Suppressor macrophage treated with lipopolysaccharide for 4 hours (primary cell): Measurements from ENCODE around the gene DRAXIN.

ENCODE experiments used
- DNase-seq: peaks from one replicate; pipeline ENCODE4 v3.0.0-alpha.2; 2020

DRAXIN gene, protein sequence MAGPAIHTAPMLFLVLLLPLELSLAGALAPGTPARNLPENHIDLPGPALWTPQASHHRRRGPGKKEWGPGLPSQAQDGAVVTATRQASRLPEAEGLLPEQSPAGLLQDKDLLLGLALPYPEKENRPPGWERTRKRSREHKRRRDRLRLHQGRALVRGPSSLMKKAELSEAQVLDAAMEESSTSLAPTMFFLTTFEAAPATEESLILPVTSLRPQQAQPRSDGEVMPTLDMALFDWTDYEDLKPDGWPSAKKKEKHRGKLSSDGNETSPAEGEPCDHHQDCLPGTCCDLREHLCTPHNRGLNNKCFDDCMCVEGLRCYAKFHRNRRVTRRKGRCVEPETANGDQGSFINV

DNA sequence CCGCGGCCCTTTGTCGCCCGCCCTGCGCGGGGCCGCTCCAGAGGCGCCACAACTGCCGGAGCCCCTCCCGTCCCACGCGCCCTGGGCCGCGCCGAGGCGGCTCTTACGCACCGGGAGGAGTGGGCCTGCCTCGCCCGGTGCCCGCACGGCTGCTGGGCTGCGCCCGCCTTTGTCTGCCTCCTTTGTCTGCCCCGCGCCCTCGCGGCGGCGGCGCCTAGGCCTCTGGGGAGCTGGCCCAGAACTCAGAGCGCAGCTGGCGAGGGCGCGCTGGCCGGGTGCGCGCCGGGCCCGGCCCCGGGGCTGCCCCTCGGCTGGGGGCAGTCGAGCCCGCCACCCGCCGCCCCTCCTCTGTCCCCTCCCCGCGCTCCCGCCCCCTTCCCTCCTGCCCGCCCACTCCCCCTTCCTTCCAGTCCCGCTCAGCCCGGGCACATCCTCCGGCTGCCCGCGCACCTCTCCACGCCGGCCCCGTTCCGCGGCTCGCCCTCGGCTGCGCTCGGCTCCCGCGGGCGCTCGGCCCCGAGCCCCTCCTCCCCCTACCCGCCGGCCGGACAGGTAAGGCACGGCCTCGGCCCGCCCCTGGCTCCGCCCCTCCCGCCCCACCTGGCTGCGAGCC is at the start of gene DRAXIN:
TSS of gene DRAXIN (plus strand) at position 409 of the 613 bp plus-strand sequence. CDS start 14,549 bp downstream, outside the sequence.
- DNase-seq = no peak

DNA sequence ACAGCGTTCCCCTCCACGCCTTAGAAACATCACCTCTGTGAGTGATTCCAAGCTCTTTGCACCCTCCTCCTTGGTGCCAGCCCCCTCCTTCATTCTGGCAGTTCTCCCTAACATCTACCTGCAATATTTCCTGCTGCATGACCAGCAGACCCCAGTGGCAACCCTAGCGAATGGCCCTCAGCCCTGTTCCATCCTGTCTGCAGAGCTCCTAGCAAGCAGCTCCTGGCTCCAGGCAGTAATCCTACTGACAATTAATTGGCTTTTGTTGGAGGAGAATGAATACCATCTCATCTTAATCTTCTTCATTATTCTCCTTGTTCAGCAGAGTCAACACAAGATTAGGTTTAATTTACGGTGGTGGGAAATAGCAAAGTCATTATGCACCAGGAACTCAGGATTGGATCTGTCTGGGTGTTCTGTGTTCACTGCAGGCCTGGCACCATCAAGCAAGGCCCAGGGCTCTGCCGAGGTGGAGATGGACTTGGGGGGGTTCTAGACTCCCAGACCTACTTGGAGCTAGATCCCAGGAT is 49.7 kb upstream of the DRAXIN start:
- no peak for DNase-seq

DNA sequence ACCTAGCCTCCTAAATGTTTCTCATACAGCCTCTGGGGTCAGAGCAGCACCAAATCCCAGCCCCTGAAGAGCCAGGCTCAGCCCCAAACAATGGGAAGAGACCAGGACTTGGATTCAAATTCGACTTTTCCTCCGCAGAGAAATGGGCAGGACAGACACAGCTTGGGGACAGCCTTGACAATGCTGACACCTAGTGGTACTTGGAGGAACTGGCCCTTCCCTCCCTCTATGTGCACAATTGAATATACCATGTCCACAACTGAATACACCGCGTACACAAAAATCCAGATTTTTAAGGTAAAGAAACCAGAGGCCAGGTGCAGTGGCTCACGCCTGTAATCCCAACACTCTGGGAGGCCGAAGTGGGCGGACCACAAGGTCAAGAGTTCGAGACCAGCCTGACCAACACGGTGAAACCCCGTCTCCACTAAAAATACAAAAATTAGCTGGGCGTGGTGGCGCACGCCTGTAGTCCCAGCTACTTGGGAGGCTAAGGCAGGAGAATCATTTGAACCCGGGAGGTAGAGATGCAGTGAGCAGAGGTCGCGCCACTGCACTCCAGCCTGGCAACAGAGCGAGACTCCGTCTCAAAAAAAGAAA is 49.0 kb upstream of the DRAXIN start:
- DNase-seq = peak; percentile 79

DNA sequence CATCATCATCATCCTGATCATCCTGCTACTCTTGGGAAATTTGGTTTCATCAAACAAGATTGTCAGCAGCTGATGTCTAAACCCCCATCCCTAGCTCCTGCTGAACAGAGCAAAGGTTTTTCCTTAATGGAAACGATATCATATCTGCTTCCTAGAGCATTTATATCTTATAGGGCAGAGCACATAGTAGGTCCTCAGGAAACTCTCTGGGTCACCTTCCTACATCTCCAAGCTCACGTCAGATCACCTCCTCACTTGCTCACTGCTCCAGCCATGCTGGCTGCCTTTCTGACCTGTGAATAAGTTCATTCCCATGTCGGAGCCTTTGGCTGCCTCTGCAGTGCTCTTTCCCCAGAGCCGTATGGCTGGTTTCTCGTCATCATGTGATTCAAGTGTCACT is 47.7 kb upstream of the DRAXIN start:
- DNase-seq = no peak

DNA sequence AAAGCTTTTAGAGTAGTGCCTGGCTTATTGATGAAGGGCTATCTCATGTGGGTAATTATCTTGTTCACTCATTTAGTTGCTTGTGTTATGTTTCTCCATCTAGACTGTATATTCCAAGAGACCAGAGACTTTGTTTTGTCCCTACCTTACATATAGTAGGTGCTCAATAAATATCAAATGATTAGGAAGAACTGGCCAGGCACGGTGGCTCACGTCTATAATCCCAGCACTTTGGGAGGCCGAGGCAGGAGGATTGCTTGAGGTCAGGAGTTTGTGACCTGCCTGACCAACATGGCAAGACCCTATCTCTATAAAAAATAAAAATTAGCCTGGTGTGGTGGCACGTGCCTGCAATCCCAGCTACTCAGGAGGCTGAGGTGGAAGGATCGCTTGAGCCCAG is 46.2 kb upstream of the DRAXIN start:
- no peak for DNase-seq

DNA sequence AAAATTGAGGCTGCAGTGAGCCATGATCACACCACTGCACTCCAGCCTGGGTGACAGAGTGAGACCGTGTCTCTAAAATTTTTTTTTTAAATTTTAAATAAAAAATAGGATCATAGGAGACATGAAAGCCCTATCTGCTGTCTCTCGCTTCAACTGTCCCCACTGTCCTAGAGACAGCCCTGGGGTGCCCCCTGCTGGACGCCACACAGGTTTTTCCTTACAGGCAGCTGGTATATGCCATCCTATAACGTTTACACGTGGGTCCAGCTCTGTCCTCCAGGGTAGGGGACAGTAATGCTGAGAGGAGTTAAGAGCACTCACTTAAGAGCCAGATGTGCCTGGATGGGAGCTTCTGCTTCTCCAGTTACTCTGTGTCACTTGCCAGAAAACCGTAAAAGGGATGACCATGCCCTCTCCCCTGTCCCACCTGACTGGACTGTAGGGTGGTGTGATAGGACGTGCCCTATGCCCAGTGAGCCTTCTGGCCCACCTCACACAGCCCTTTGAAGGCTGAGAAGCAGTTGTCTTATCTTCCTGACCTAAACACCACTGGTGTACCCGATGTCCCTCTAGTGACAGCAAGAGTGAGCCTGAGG is 45.7 kb upstream of the DRAXIN start:
- DNase-seq = peak; percentile 89

DNA sequence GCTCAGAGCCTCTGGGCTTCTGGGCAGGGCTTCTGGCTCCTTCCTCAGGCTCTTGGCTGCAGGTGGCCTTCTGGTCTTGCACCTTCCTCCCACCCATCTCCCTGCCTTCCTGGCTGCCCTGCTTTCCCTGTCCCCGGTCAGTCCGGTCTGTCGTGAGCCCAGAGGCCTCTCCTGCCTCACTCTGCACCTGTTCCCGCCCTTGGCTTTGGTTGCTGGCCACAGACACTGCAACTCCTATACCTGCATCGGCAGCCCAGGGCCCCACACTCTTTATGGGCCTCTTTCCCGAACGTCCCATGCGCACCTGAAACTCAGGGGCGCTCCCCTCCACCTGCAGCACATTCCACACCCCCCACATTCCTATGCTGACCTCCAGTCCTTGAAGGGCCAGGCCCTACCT is 45.2 kb upstream of the DRAXIN start:
- no peak for DNase-seq

DNA sequence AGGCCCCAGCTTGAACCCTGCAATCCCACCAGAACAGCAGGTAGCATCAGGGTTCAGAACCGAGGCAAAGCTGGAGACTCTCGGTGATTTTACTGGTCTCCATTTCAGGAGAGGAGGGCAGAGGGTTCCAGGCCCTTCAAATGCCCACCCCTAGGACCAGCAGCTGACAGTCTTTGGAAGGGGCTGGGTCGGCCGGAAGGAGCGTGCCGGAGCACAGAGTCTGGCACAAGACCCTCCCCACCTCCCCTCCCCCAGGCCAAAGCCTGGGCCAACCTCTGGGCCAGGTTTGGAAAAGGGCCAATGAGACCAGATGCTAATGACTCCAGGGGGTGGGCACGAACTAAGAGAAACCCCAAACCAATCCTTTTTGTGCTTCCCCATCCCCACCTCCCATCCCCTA is 44.2 kb upstream of the DRAXIN start:
- no peak for DNase-seq

DNA sequence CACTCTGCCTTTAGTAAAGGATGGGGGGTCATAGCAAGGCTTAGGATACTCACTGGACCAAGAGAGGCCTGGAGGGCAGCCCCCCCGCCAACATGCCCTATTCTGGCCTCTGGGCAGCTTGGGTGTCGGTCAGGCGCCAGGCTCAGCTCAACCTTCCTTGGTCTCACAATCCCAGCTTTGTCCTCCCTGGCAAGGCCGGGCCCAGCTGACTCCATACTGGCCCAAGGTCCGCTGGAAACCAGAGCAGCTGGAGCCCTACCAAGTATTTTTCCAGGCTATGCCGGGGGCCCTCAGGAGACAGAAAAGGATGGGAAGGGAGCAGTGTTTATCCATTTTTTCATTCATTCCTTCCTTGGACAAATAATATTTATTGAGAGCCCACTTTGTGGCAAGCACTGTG is 43.5 kb upstream of the DRAXIN start:
- DNase-seq = no peak

DNA sequence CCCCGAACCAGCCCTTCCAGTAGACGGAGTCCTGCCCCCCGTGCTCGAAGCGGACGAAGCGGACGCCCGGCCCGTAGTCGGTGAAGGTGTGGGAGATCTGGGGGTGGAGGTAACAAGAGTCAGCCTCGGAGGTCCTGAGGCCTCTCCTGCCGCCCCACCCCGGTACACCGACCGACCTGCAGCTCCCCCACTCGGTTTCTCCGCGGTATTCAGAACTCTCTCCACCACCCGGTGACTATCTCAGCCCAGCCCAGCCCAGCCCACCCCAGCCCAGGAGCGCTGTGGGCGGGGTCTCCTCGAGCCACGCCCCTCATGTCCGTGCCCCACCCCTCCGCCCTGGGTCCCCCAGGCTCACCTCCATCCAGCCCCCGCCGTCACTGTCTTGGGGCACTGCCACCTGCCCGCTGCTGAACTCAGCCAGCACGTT is 42.8 kb upstream of the DRAXIN start:
- no peak for DNase-seq

DNA sequence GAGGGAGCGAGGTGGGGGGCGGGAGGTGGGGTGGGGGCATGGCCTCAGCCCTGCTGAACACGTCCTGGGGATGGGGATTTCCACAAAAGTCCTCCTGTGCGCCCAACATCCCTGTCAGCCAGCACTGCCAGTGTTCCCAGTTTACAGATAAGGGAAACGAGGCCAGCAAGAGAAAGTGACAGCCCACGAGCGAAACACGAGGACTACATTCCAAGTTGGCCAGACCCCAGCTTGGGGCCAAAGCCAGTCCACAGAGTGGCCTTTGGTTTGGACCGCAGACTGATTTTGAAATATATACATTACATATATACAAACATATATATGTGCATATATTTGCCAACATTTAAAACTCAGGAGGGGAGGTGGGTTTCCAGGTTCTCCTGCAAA is 42.3 kb upstream of the DRAXIN start:
- no peak for DNase-seq

DNA sequence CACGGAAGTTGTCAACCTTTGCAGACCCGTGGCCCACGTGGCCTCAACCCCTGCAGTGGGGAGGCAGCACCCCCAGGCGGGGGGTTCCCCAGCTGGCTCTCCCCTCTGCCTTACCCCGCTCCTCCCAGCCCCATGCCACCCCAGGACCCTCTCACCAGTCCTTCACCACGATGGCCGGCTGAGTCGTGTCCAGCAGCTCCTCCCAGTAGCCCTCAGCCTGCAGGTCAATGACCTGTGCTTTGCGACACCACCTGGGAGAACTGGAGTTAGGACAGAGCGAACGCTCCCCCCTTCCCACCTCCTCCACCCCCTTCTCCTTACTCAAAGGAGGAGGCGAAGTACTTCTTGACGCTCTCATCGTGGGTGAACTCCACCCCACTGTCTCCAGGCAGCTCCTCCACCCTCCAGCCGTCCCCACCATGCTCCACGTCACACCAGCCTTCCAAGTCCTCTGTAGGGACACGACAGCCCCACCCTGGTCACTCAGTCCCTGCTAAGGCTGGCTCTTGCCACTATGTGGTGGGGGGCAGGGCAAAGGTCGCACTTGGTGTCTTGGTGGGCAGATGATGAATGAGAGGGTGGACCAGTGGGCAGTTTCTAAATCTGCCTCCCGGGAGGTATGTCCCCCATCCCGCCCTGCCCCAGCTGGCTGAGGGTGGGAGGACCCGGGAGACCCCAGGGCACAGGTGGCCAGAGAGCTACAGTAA is 41.7 kb upstream of the DRAXIN start:
- DNase-seq = no peak

DNA sequence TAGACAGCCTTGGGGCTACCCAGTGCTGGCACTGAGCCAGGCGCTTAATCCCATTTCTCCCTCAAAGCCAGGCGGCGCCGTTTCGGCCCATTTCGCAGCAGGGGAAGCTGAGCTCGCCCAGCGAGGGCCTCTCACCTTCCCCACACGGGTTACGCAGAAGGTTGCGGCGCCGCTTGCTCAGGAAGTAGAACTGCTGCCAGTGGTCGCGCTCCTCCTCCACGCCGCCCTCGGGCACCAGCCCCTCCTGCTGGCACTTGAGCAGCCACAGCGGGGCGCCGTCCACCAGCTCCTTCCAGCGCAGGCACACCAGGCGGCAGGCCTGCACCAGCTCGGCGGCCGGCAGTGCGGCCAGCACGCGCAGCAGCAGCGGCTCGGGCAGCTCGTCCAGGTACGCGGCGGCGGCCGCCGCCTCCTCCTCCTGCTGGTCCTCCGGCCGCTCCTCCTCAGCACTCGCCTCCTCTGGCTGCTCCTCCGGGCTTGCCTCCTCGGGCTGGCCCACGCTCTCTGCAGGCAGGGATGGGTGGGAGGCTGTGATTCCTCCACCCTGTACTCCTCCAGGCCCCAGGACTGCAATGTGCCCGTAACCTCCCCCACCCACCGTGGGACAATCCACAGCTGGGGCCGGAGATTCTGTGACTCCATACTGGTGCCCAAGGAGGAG is 41.0 kb upstream of the DRAXIN start:
- DNase-seq = peak; percentile 81

DNA sequence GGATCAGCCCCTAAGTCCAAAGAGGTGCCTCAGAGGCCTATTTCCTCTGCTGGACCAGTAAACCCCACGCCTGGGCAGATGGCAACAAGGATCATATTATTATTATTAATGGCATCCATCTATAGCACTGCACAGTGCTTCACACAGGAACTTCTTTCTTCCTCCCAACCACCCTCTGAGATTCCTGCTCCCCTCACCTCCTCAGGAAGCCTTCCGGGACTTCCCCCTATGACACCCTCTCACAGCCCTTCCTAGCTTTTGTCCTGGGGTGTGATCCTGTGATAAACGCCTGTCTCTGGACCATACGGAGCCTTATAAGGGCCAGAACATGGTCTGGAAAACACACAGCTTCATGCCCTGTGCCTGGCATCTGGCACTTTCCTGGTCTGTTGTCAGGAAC is 40.5 kb upstream of the DRAXIN start:
- DNase-seq = no peak

DNA sequence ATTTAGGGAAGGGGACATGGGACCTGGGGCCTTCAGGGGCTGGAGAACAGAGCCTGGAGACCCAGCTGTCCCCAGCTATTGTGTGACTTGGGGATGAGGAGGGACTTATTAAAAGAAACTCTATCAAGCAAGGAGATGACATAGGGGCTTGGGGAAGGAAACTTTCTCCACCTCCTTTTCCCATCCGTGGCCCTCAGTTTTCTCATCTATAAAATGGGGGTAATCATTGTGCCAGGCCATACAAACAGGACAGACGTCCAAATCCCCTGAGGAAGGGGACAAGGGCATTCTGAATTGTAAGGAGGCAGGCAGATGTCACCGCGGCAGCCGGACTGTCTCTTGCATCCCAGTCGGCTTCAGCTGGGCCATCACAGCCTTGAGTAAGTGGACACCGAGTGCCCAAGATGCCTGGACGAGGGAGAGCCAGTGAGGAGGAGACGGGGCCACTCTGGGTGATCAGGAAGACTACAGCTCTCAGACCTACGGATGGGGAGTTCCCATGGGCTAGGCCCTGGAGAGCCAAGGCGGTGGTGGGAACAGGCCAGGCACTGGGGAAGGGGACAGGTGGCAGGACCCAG is 39.2 kb upstream of the DRAXIN start:
- no peak for DNase-seq

DNA sequence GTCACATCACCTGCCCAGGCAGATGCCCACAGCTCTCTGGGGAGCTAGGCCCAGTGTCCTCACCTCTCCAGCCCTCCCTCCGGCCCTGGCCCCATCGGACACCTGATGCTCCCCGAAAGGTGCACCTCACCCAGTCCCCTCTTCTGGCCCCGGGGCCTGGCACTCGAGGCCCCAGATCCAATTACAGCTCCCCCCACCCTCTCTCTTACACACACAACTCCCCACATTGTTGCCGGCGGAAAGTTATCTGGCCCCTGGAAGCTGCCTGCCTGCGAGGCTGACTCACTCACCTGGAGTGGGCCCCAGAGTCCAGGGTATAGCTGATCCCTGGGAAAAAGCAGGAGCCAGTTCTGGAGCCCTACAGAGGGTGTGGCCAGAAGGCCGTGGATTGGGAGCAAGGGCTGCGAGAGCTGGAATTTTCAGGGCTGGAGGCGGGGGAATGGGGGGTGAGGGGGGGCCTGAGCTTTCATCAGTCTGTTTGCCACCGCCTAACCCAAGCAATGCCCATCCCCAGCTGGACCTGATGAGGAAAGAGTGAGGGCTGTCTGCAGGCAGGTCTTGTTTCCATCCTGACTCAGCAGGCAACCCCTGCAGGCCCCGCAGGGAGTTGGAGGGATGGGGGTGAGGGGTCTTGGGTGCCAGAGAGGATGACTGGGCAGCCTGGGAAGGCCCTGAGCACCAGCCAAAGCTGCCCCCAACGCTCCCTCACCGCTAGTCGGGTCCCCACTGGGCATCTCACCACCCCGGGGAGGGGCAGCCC is 38.2 kb upstream of the DRAXIN start:
- no peak for DNase-seq

DNA sequence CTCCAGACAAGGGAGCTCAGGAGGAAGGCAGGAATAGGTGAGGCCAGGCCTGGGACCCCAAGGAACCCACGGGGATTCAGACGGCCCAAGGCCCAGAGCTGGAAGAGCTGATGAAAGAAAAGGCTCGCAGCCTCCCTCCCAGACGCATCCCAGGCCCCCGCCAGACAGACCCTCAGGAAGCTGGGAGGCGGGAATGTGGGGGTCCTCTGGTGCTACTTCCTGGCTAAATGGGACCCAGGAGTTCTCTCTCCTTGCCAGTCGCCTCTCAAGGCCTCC is 37.7 kb upstream of the DRAXIN start:
- no peak for DNase-seq

DNA sequence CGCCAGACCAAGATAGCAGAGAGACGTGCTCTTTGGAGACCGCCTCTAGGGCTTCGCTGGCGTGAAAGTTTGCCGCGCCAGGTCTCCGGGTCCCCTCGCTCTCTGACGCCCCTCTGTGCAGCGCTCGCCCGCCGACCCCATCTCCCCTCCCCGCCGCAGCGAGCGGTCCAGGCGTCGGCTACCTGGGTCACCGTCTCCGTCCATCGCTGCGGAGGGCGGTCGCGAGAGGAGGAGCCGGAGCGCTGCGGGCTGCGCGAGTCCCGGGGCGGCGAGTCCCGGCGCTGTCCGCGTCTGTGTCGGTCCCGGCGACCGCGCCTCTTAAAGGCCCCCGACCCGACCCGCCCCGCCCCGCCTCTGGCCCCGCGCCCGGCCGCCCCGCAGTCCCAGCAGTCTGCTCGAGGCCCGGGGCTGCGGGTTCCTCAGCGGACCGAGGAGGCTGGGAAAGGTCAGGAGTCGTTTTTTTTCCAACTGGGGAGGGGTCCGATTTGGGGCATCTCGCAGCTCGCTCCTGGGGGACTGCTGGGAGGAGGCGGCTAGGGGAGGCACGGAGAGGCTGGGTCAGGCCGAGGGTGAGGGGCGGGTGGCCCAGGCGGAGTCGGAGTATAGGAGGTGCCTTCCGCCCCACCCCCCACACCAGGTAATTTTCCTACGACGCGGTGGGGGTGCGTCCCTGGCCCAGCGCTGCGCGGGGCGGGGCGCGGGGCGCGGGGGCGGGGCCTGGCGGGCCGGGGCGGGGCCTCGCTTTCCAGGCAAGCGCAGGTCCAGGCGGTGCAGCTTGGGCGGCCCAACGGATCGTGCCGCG is 37.2 kb upstream of the DRAXIN start, which contains the start of the genes FBXO2 and FBXO44:
TSS of gene FBXO2 (minus strand) at position 293 of the 802 bp plus-strand sequence. CDS start at position 204, 89 bp downstream.
TSS of gene FBXO44 (plus strand) at position 741 of the 802 bp plus-strand sequence. CDS start 959 bp downstream, outside the sequence.
- peak; percentile 33 for DNase-seq

DNA sequence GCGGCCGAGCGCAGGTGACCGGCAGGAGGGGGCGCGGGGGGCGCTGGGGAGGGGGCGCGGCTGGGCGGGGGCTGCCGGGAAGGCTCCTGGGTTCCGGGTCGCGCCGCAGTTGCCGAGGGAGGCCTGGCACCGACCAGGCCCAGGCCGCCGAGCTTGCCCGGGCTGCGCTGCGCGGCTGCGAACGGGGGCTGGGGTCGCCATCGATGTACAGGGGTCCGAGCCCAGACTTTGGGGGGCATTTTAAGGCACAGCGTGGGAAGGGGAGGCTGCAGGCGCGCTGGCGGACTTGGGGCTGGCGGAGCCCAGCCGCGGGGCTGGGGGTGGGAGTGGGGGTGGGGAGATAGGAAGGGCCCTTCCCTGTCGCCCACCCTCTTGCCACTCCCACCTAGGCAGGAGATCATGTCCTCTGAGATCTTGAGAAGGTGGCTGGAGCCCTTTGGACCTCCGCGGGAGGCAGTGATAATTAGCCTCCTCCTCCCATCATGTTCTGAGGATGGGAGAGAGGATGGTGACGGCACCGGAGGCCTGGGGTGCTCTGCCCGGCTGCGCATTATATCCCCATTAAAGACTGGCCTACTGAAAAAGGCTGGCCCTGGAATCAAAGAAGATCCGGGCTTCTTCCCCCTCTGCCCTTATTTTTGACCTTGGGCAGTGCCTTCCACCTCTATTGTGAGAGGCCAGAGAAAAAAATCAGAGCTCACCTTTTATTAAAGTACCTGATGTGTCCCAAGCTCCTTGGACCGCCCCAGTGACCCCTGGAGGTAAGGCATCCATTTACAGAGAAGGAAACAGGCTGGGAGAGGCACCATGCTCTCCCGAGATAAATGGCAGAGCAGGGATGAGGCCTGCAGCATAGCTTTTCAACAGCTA is 36.3 kb upstream of the DRAXIN start:
- DNase-seq = no peak
